SIG-M5 treated with dmso at 0.1 percent for 504 hours (cell line): ENCODE data around the gene KIT.

ENCODE experiments used
- DNase-seq: peaks from one replicate; lab custom pipeline; 2025; ENCODE audit not compliant: unreplicated experiment; lab: John Stamatoyannopoulos, UW

Gene KIT

GRCh38 chr4:54660591-54660990, 2.8 kb downstream of the KIT start:
- DNase-seq = no peak

GRCh38 chr4:54661169-54661568, 3.4 kb downstream of the KIT start:
- no peak for DNase-seq

- DNase-seq = no peak
These were observed 3.9 kb downstream of the KIT start for GRCh38 chr4:54661686-54662085.

GRCh38 chr4:54662123-54662522, 4.4 kb downstream of the KIT start:
- no peak for DNase-seq

- peak; percentile 65 for DNase-seq
These were observed 5.3 kb downstream of the KIT start for GRCh38 chr4:54662901-54663585.

- no peak for DNase-seq
These were observed 6.6 kb downstream of the KIT start for GRCh38 chr4:54664400-54664799.

GRCh38 chr4:54668014-54668611, 10.4 kb downstream of the KIT start:
- DNase-seq = no peak

GRCh38 chr4:54669831-54670230, 12.1 kb downstream of the KIT start:
- no peak for DNase-seq

GRCh38 chr4:54675721-54676461, 18.1 kb downstream of the KIT start:
- no peak for DNase-seq

GRCh38 chr4:54676658-54677057, 18.9 kb downstream of the KIT start:
- DNase-seq = no peak

- no peak for DNase-seq
These were observed 19.7 kb downstream of the KIT start for GRCh38 chr4:54677416-54677815.

- no peak for DNase-seq
These were observed 20.3 kb downstream of the KIT start for GRCh38 chr4:54677853-54678650.

- DNase-seq = no peak
These were observed 21.1 kb downstream of the KIT start for GRCh38 chr4:54678826-54679225.

- no peak for DNase-seq
These were observed 22.1 kb downstream of the KIT start for GRCh38 chr4:54679813-54680212.

- peak; percentile 47 for DNase-seq
These were observed 26.0 kb downstream of the KIT start for GRCh38 chr4:54683616-54684346.

- DNase-seq = no peak
These were observed 28.1 kb downstream of the KIT start for GRCh38 chr4:54685810-54686209.

- peak; percentile 79 for DNase-seq
These were observed 30.4 kb downstream of the KIT start for GRCh38 chr4:54687887-54688841.

GRCh38 chr4:54695337-54695736, 37.6 kb downstream of the KIT start:
- DNase-seq = no peak

GRCh38 chr4:54695788-54696187, 38.0 kb downstream of the KIT start:
- no peak for DNase-seq

GRCh38 chr4:54696649-54697048, 38.9 kb downstream of the KIT start:
- DNase-seq = no peak
